NB4 (cell line): ENCODE measurements around the gene NKIRAS2.

Experiments
- MAX ChIP-seq: IDR thresholded peaks from 2 replicates; pipeline ENCODE4 v1.6.1; 2011; ENCODE audit warnings: low read depth, low read length
- POLR2A ChIP-seq: IDR thresholded peaks from 2 replicates; pipeline ENCODE4 v1.6.1; 2011; ENCODE audit warnings: mild to moderate bottlenecking; ENCODE audit not compliant: insufficient read length; ENCODE audit errors: extremely low read depth

GRCh38 chr17:42025191-42025579 lies 5.3 kb downstream of the NKIRAS2 start:
- no peak for TF ChIP-seq MAX
- no peak for TF ChIP-seq POLR2A
